OCI-LY7 (cell line): ENCODE measurements around the gene LRP3. TPM values are rescaled to one million over a fixed set of nuclear protein-coding genes. Genes with fewer than 3 reads are reported as not detected.

ENCODE experiments used
- BruUV-seq: library from RNA; stranded (reverse); fragments of 400-500 nt; replicated peaks from 2 replicates; lab custom pipeline; 2021; lab: Mats Ljungman, UMichigan
- CTCF ChIA-PET: fragments of 300-600 bp; sonication (Branson Sonifier 250); formaldehyde crosslinking; loops from one replicate; lab custom pipeline; 2022; ENCODE audit warnings: antibody characterized with exemption; ENCODE audit not compliant: unreplicated experiment; lab: Charles Lee
- POLR2A ChIA-PET: fragments of 300-600 bp; sonication (Branson Sonifier 250); formaldehyde crosslinking; loops from one replicate; lab custom pipeline; 2022; ENCODE audit warnings: antibody characterized with exemption; lab: Charles Lee
- DNase-seq: peaks from one replicate; pipeline ENCODE4 v3.0.0-alpha.2; 2015; ENCODE audit warnings: low spot score
- H2AFZ ChIP-seq: fragments of 200-600 bp; sonication (generic), shearing (Covaris generic); 2 replicates; pipeline ENCODE4 v1.6.1; 2014; ENCODE audit warnings: mild to moderate bottlenecking, antibody characterized with exemption, low read length, moderate library complexity
- H3K27ac ChIP-seq: fragments of 200-600 bp; sonication (generic); 2 replicates; pipeline ENCODE4 v1.5.1; 2014; ENCODE audit warnings: mixed run types, low read depth, mild to moderate bottlenecking, moderate library complexity, low read length, inconsistent platforms; ENCODE audit not compliant: poor library complexity, severe bottlenecking
- H3K36me3 ChIP-seq: fragments of 200-600 bp; sonication (generic); 2 replicates; pipeline ENCODE4 v1.6.1; 2014; ENCODE audit warnings: mild to moderate bottlenecking, antibody characterized with exemption, low read length, moderate library complexity, mixed read lengths; ENCODE audit not compliant: insufficient read depth
- H3K4me1 ChIP-seq: fragments of 200-600 bp; sonication (generic); 2 replicates; pipeline ENCODE4 v1.5.1; 2014; ENCODE audit warnings: mild to moderate bottlenecking, low read length; ENCODE audit not compliant: insufficient read depth, poor library complexity, severe bottlenecking
- H3K4me2 ChIP-seq: fragments of 200-600 bp; sonication (generic); 2 replicates; pipeline ENCODE4 v1.6.1; 2014; ENCODE audit warnings: mild to moderate bottlenecking, low read length
- H3K4me3 ChIP-seq: fragments of 200-600 bp; sonication (generic); 2 replicates; pipeline ENCODE4 v1.5.1; 2014; ENCODE audit warnings: mild to moderate bottlenecking, low read depth, low read length; ENCODE audit not compliant: poor library complexity, severe bottlenecking
- H3K79me2 ChIP-seq: fragments of 200-600 bp; sonication (generic); 2 replicates; pipeline ENCODE4 v1.6.1; 2016; ENCODE audit warnings: low read depth, mild to moderate bottlenecking, low read length, moderate library complexity, mixed read lengths; ENCODE audit not compliant: insufficient read depth
- H3K9me2 ChIP-seq: fragments of 200-600 bp; sonication (generic); 2 replicates; pipeline ENCODE4 v1.6.1; 2016; ENCODE audit warnings: mild to moderate bottlenecking, low read length, mixed read lengths; ENCODE audit not compliant: insufficient read depth
- H3K9me3 ChIP-seq: fragments of 200-600 bp; sonication (generic); 2 replicates; pipeline ENCODE4 v1.6.1; 2014; ENCODE audit warnings: mild to moderate bottlenecking, mixed run types, low read length, mixed read lengths
- H4K20me1 ChIP-seq: fragments of 200-600 bp; sonication (generic); 2 replicates; pipeline ENCODE4 v1.6.1; 2014; ENCODE audit warnings: mild to moderate bottlenecking, antibody characterized with exemption, low read length, moderate library complexity, mixed read lengths; ENCODE audit not compliant: insufficient read depth
- EZH2phosphoT487 ChIP-seq: fragments of 200-600 bp; sonication (generic); IDR thresholded peaks from 2 replicates; pipeline ENCODE4 v1.6.1; 2018; ENCODE audit warnings: low read depth, borderline replicate concordance, mild to moderate bottlenecking, mixed run types, antibody characterized with exemption, low read length, moderate library complexity, mixed read lengths
- intact Hi-C: fragments of 100-400 bp; cut with micrococcal nuclease; formaldehyde crosslinking; loops from one replicate; pipeline ENCODE4 v1.10.0; 2022; ENCODE audit not compliant: unreplicated experiment
- total RNA-seq, 2 experiments: library from RNA; depleted of rRNA in 1 of 2; stranded (reverse); fragments of >200 nt in 1 of 2; shearing (Covaris generic) in 1 of 2; gene quantifications; 2 replicates each; pipeline ENCODE4 v1.2.3, GENCODE V29; 2014 to 2022
- TF ChIP-seq, protein P1 (sequence below): fragments of 200-600 bp; sonication (generic); conservative IDR thresholded peaks from 2 replicates; pipeline ENCODE4 v1.5.1; 2014; ENCODE audit warnings: mild to moderate bottlenecking, antibody characterized with exemption, low read length, moderate library complexity, mixed read lengths

LRP3 gene
- total RNA-seq, 2 experiments from 2014 or later, result not detected

DNA sequence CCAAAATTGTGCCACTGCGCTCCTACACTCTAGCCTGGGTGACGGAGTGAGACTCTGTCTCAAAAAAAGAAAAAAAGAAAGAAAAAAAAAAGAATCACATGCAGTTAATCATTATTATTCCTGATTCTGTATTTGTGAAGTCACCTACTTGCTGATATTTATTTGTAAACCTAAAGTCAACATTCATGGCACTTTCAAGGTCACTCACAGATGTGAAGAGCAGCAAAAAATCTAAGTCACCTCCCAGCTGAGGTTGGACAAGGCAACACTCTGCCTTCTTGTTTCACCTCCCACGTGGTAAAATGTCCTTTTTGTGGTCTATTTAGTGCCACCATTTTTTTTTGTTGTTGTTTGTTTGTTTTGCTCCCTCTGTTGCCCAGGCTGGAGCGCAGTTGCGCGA, 35.8 kb upstream of the LRP3 start:
- Histone ChIP-seq H3K4me2 (no peak overlapping the region), H3K4me3 (no peak overlapping the region), H3K79me2 (no peaks in the 10 kb centered on the region), H3K9me2 (no peaks in the 10 kb centered on the region), H3K27ac (no peak overlapping the region), H2AFZ (no peak overlapping the region), H3K36me3 (no peaks in the 10 kb centered on the region), H3K9me3 (no peaks in the 10 kb centered on the region), H4K20me1 (no peaks in the 10 kb centered on the region), H3K4me1 (peaks cover 7% of the 10 kb centered on the region)
- no TSS peak for BruUV-seq
- intact Hi-C loops, result no loop called here
- TF ChIP-seq EZH2phosphoT487, result no peak
- TF ChIP-seq, protein P1, sequence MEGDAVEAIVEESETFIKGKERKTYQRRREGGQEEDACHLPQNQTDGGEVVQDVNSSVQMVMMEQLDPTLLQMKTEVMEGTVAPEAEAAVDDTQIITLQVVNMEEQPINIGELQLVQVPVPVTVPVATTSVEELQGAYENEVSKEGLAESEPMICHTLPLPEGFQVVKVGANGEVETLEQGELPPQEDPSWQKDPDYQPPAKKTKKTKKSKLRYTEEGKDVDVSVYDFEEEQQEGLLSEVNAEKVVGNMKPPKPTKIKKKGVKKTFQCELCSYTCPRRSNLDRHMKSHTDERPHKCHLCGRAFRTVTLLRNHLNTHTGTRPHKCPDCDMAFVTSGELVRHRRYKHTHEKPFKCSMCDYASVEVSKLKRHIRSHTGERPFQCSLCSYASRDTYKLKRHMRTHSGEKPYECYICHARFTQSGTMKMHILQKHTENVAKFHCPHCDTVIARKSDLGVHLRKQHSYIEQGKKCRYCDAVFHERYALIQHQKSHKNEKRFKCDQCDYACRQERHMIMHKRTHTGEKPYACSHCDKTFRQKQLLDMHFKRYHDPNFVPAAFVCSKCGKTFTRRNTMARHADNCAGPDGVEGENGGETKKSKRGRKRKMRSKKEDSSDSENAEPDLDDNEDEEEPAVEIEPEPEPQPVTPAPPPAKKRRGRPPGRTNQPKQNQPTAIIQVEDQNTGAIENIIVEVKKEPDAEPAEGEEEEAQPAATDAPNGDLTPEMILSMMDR, result no peak
- POLR2A ChIA-PET, result no interaction called here
- DNase-seq, result no peak
- CTCF ChIA-PET, result no interaction called here

DNA sequence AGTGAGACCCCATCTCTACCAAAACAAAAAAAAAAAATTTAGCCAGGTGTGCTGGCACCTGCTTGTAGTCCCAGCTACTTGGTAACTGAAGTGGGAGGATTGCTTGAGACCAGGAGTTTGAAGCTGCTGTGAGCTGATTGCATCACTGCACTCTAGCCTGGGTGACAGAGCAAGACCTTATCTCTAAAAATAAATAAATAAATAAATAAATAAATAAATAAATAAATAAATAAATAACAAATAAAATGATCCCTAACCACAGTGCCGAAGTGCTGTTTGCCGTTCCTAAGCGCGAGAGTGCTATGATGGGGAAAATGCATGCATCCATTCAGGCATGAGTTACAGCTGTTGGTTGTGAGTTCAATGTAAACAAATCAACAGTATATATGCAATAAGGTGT, 35.0 kb upstream of the LRP3 start:
- H3K36me3 ChIP-seq, result no peaks in the 10 kb centered on the region
- H3K4me3 ChIP-seq, result no peak overlapping the region
- H3K79me2 ChIP-seq, result no peaks in the 10 kb centered on the region
- H3K27ac ChIP-seq, result no peak overlapping the region
- no peak for DNase-seq
- POLR2A ChIA-PET, result no interaction called here
- no peak overlapping the region for H3K4me2 ChIP-seq
- no TSS peak for BruUV-seq
- H2AFZ ChIP-seq, result no peak overlapping the region
- no peaks in the 10 kb centered on the region for H3K9me2 ChIP-seq
- intact Hi-C loops, result no loop called here
- CTCF ChIA-PET, result no interaction called here
- peaks cover 7% of the 10 kb centered on the region for H3K4me1 ChIP-seq
- H4K20me1 ChIP-seq, result no peaks in the 10 kb centered on the region
- TF ChIP-seq, protein P1, result no peak
- no peak for TF ChIP-seq EZH2phosphoT487
- no peaks in the 10 kb centered on the region for H3K9me3 ChIP-seq

DNA sequence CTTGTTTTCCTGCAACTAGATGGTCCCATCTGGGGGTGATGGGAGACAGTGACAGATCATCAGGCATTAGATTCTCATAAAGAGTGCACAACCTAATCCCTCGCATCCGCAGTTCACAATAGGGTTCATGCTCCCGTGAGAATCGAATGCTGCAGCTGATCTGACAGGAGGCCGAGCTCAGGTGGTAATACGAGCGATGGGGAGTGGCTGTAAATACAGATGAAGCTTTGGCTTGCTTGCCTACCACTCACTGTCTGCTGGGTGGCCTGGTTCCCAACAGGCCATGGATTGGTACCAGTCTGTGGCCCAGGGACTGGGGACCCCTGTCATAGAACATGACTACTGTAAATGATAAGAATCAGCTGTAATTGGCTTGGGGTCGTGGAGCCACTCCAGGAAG, 34.2 kb upstream of the LRP3 start:
- POLR2A ChIA-PET, result interaction anchor here (0.6 to 1.6 kb wide), 2 partner anchors 17 to 40 kb away, joined by 3 to 6 read pairs; no protein-coding TSS in a partner anchor
- BruUV-seq, result no TSS peak

More for the DNA sequence above, 34.2 kb upstream of the LRP3 start:
- no peaks in the 10 kb centered on the region for H3K36me3 ChIP-seq
- H3K4me2 ChIP-seq, result no peak overlapping the region
- intact Hi-C loops, result no loop called here
- no peaks in the 10 kb centered on the region for H3K79me2 ChIP-seq
- no peak overlapping the region for H3K27ac ChIP-seq
- no peak for DNase-seq
- CTCF ChIA-PET, result no interaction called here
- H3K9me3 ChIP-seq, result no peaks in the 10 kb centered on the region
- TF ChIP-seq, protein P1, result no peak
- no peak for TF ChIP-seq EZH2phosphoT487
- H3K9me2 ChIP-seq, result no peaks in the 10 kb centered on the region
- no peak overlapping the region for H3K4me3 ChIP-seq
- H4K20me1 ChIP-seq, result no peaks in the 10 kb centered on the region
- H2AFZ ChIP-seq, result 0 out of 2 replicates have a peak overlapping the region, but pooled peaks have one; percentile 40
- peaks cover 7% of the 10 kb centered on the region for H3K4me1 ChIP-seq
